UCSD-AML1 (cell line): Measurements from ENCODE around the gene GLDC.
A peak's percentile ranks its signal among the peaks of the same experiment; 100 is the strongest.
"Not testable (repeated sequence)": the region's sequence is repeated elsewhere in the genome, so short reads cannot be mapped to it uniquely, and the experiment has no call there.

Experiments used
- DNase-seq: peaks from one replicate; lab custom pipeline; 2025; ENCODE audit not compliant: unreplicated experiment; lab: John Stamatoyannopoulos, UW

The GLDC gene

GRCh38 chr9:6575324-6576034 lies 70.0 kb downstream of the GLDC start:
- DNase-seq = no peak

GRCh38 chr9:6567140-6567591 lies 78.4 kb downstream of the GLDC start:
- no peak for DNase-seq

GRCh38 chr9:6566409-6567139 lies 79.0 kb downstream of the GLDC start:
- DNase-seq = peak; percentile 41

GRCh38 chr9:6565312-6565711 lies 80.2 kb downstream of the GLDC start:
- no peak for DNase-seq

- no peak for DNase-seq
Observed at GRCh38 chr9:6564868-6565267, 80.7 kb downstream of the GLDC start.

- DNase-seq = no peak
Observed at GRCh38 chr9:6564360-6564759, 81.2 kb downstream of the GLDC start.

GRCh38 chr9:6562871-6563430 lies 82.6 kb downstream of the GLDC start:
- no peak for DNase-seq

- no peak for DNase-seq
Observed at GRCh38 chr9:6562201-6562600, 83.3 kb downstream of the GLDC start.

GRCh38 chr9:6557883-6558616 lies 87.5 kb downstream of the GLDC start:
- DNase-seq = no peak

GRCh38 chr9:6553866-6554265 lies 91.7 kb downstream of the GLDC start:
- no peak for DNase-seq

- DNase-seq = no peak
Observed at GRCh38 chr9:6552498-6553121, 92.9 kb downstream of the GLDC start.

- no peak for DNase-seq
Observed at GRCh38 chr9:6552033-6552432, 93.5 kb downstream of the GLDC start.

GRCh38 chr9:6551136-6551535 lies 94.4 kb downstream of the GLDC start:
- no peak for DNase-seq

- no peak for DNase-seq
Observed at GRCh38 chr9:6549106-6549800, 96.3 kb downstream of the GLDC start.

GRCh38 chr9:6545017-6545691 lies 100.4 kb downstream of the GLDC start:
- no peak for DNase-seq

- DNase-seq = no peak
Observed at GRCh38 chr9:6543204-6543603, 102.3 kb downstream of the GLDC start.

- DNase-seq = not testable (repeated sequence)
Observed at GRCh38 chr9:6542617-6543016, 102.9 kb downstream of the GLDC start.

- no peak for DNase-seq
Observed at GRCh38 chr9:6538666-6539071, 106.9 kb downstream of the GLDC start.

GRCh38 chr9:6535594-6535993 lies 109.9 kb downstream of the GLDC start:
- DNase-seq = no peak
